HCT116 (cell line): Measurements from ENCODE around the gene CDKL4.

Source experiments
- CTCF ChIP-seq, 3 experiments: fragments of 200-600 bp in 1 of 3; sonication (generic) in 1 of 3; IDR thresholded peaks in 2 of 3; conservative IDR thresholded peaks in 1 of 3; 2 replicates each; pipeline ENCODE4 v1.5.1; 2012 to 2017; ENCODE audit warnings: low read depth in 2 of 3, low read length in 2 of 3, antibody characterized with exemption in 1 of 3, borderline replicate concordance in 1 of 3, control low read depth in 1 of 3, mild to moderate bottlenecking in 1 of 3, mixed read lengths in 1 of 3, mixed run types in 1 of 3, moderate library complexity in 1 of 3; ENCODE audit not compliant: insufficient read depth in 1 of 3
- EZH2phosphoT487 ChIP-seq: fragments of 200-600 bp; IDR thresholded peaks from 2 replicates; pipeline ENCODE4 v1.6.1; 2018; ENCODE audit warnings: antibody characterized with exemption, borderline replicate concordance
- MAX ChIP-seq: IDR thresholded peaks from 2 replicates; pipeline ENCODE4 v1.6.1; 2012
- POLR2A ChIP-seq: IDR thresholded peaks from 2 replicates; pipeline ENCODE4 v1.7.0; 2011; ENCODE audit warnings: borderline replicate concordance; ENCODE audit not compliant: insufficient read depth, insufficient read length; ENCODE audit errors: extremely low read depth
- POLR2AphosphoS5 ChIP-seq: IDR thresholded peaks from 2 replicates; pipeline ENCODE4 v1.6.1; 2011; ENCODE audit warnings: mild to moderate bottlenecking, low read depth, low read length, moderate library complexity
- REST ChIP-seq: IDR thresholded peaks from 2 replicates; pipeline ENCODE4 v1.6.1; 2012; ENCODE audit warnings: low read depth
- SP1 ChIP-seq: IDR thresholded peaks from 2 replicates; pipeline ENCODE4 v1.6.1; 2012; ENCODE audit warnings: low read depth
- ZBTB33 ChIP-seq: IDR thresholded peaks from 2 replicates; pipeline ENCODE4 v1.6.1; 2011; ENCODE audit warnings: mild to moderate bottlenecking, low read length, moderate library complexity; ENCODE audit not compliant: insufficient replicate concordance; ENCODE audit errors: extremely low read depth
- ZNF274 ChIP-seq: fragments of 200-500 bp; sonication (Bioruptor generic); IDR thresholded peaks from 2 replicates; pipeline ENCODE4 v1.6.1; 2014; ENCODE audit warnings: mild to moderate bottlenecking, low read depth, low read length, inconsistent platforms

- no peak for TF ChIP-seq SP1
- TF ChIP-seq CTCF (IDR thresholded peaks at IDR 0.05 in 2 of 3, conservative IDR thresholded peaks at IDR 0.05 in 1 of 3; ENCODE audit: borderline replicate concordance in 1 of 3, insufficient read depth in 1 of 3, low read depth in 2 of 3, low read length in 2 of 3) = no peak
- TF ChIP-seq REST = no peak
- TF ChIP-seq ZNF274 = no peak
- no peak for TF ChIP-seq ZBTB33
- TF ChIP-seq POLR2A = no peak
- no peak for TF ChIP-seq MAX
- no peak for TF ChIP-seq POLR2AphosphoS5
- no peak for TF ChIP-seq EZH2phosphoT487
These were observed 3.0 kb downstream of the CDKL4 start for GRCh38 chr2:39240758-39241157.
